Sigmoid colon (tissue), 4 donors: Measurements from ENCODE around the gene SLC12A8.

ENCODE experiments used
- CTCF ChIP-seq, 4 experiments: fragments of 450-650 bp in 3 of 4; fragments of 200-600 bp in 1 of 4; IDR thresholded peaks; one replicate each; pipeline ENCODE4 v1.5.1; 2016 to 2019; ENCODE audit warnings: antibody characterized with exemption in 4 of 4, mild to moderate bottlenecking in 3 of 4, moderate library complexity in 2 of 4
- POLR2A ChIP-seq, 2 donors: fragments of 450-650 bp; IDR thresholded peaks; one replicate each; pipeline ENCODE4 v1.6.1; 2016; ENCODE audit warnings: antibody characterized with exemption in 2 of 2, mild to moderate bottlenecking in 2 of 2, moderate library complexity in 2 of 2
- POLR2AphosphoS5 ChIP-seq, 4 donors: sonication (generic); formaldehyde crosslinking; IDR thresholded peaks; one replicate each; pipeline ENCODE4 v1.6.1; 2017; ENCODE audit warnings: antibody characterized with exemption in 4 of 4

GRCh38 chr3:125073390-125073905 is 139.1 kb downstream of the SLC12A8 start:
- TF ChIP-seq POLR2AphosphoS5 (IDR thresholded peaks at IDR 0.05) (no peak), POLR2A (IDR thresholded peaks at IDR 0.05) (no peak), CTCF (IDR thresholded peaks at IDR 0.05) (no peak)
